H54 (cell line): Measurements from ENCODE around the gene BLID.

ENCODE experiments used
- DNase-seq: peaks from one replicate; pipeline ENCODE4 v3.0.0; 2011; ENCODE audit warnings: low spot score, mixed read lengths; ENCODE audit not compliant: insufficient read length
- FAIRE-seq: peaks from 3 replicates; lab custom pipeline; 2011; peaks lifted over from hg19 to GRCh38; lab: Jason Lieb, UNC
- POLR2A ChIP-seq: IDR thresholded peaks from 2 replicates; pipeline ENCODE4 v1.6.1; 2011; ENCODE audit warnings: low read depth, mild to moderate bottlenecking, low read length

BLID gene

DNA sequence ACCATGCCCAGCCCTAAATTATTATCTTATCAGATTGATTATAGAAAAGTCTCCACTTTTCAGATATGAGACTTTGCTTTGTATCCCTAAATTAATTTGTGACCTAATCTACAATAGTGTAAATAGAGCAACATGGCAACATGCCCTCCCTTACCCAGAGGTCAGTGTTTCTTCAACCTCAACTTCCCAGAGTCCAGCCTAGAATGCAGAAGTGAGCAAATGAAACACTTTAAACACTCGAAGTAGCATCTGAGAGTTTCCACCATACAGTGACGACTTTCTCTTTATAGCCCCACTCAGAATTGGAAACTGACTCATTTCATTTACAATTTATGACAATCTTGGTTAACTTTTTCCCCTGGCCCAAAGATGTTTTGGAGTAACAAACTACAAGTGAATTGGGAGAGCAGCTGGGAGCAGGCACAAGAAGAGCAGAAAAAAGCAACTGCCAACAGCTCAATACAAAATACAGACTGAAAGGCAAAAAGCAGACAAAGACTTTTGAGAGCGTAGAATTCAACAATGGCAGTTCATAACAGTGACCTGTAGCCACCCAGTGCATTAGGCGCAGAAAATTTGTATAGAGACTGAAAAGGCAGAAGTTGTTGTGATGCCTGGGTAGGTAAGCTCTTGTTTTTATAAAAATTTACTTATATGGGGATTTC, 10.1 kb upstream of the BLID start:
- DNase-seq (no peak), FAIRE-seq (no peak)
- no peak for TF ChIP-seq POLR2A

GRCh38 chr11:122123263-122123929, 7.4 kb upstream of the BLID start:
- FAIRE-seq: no peak
- no peak for TF ChIP-seq POLR2A
- no peak for DNase-seq

DNA sequence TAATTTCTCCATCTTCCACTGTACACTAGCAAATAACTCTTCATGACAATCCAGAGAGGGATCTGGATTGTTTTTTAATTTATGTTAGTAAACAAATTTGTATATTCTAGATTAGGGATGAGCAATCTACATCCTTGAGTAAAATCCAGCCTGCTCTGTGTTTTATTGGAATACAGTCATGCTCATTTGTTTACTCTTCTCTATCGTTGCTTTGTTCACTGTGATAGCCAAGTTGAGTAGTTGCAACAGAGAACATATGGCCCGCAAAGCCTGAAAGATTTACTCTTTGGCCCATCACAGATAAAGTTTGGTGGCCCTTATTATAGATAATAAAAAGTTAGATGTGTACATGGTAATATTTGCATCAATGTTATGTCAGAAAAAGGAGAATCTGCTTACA, 6.2 kb upstream of the BLID start:
- DNase-seq (no peak), FAIRE-seq (no peak)
- TF ChIP-seq POLR2A: no peak

DNA sequence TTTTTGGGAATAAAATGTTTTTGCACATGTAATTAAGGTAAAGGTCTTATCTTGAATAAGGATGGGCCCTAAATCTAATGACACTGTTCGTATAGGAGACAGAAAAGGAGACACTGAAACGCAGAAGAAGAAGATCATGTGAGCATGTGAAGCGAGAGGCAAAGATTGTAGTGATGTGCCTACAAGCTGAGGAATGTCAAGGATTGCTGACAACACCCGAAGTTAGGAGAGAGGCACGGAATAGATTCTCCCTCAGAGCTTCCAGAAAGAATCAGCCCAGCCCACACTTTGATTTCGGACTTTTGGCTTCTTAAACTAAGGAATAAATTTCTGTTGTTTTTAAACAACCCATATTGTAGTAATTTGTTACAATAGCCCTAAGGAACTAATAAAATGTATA, 4.1 kb upstream of the BLID start:
- FAIRE-seq: no peak
- DNase-seq: no peak
- TF ChIP-seq POLR2A: no peak

DNA sequence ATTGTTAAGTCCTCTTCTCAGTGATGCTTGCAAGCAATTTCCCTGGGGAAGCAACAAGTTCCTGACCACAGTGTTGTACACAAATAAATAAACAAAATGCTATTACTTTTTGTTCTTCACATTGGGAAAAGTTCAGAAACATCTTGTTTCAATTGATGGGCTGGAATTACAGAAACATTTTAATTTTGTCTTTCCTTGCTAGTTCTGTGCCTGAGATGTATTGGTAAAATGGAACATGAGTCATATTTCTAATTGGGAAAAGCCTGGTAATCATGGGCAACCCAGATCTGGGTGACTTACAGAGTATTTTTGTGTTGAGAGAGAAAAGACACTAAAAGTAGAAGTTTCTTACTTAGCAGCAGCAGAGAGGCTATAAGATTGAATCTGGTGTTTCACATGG, 576 bp upstream of the BLID start:
- TF ChIP-seq POLR2A: no peak
- no peak for FAIRE-seq
- no peak for DNase-seq

DNA sequence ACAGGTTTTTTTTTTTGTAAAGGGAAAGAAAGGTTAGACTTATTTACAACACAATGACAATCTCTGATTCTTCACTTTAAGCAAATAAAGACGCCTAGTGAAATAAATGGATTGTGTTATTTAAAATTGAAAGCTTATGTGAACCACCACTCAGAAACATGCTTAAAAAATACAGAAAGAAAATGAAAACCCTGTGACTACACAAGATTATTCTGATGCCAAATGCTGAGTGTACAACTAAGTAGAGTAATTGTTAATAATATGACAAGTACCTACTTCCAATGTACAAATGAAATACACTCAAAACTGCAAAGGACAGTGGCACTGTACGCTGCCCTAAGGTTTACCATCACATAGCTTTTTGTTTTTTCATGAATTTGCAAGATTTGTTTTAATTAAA, 1.0 kb downstream of the BLID start:
- FAIRE-seq (no peak), DNase-seq (no peak)
- no peak for TF ChIP-seq POLR2A

DNA sequence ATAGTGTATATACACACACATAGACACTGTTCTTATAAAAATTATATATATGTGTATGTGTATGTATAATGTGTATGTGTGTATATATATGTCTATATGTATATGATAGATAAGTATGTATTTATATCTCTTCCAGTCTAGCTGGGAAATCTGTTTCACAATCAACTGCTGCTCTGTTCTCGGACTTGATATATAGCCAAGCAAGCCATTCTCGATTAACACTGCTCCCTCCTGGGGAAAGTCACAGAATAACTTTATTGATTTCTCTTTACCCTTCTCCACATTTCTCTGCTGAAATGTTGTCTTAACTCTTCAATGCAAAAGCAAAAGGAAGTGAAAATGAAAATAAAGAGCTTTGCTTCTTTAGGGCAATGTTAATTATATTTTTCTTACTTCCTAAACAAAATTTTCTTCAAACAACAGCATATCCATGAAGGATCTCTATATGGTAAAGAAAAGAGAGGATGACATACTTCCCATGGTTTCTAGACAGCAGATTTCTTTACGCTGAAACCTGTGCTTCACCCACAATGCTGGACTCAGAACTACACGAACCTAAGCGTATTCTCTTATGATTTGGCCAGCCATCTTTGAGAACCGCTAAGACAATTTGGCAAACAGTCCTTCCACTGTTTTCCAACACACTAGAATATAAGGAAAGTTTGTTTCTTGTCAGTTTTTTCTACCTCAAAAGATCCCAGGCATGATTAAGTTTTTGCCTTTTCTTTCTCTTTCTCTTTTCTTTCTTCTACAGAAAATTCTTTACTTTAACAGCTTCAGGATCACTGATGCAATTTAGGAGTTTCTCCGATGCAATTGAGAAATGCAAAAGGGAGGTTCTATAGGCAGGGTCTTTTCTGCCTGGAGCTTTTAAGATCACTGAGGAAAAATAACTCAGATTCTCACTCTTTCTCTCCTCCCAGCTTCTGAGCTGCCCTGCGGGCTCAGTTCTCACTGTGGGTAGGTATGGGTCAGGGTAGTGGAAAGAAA, 1.9 kb downstream of the BLID start:
- no peak for TF ChIP-seq POLR2A
- DNase-seq (no peak), FAIRE-seq (no peak)

DNA sequence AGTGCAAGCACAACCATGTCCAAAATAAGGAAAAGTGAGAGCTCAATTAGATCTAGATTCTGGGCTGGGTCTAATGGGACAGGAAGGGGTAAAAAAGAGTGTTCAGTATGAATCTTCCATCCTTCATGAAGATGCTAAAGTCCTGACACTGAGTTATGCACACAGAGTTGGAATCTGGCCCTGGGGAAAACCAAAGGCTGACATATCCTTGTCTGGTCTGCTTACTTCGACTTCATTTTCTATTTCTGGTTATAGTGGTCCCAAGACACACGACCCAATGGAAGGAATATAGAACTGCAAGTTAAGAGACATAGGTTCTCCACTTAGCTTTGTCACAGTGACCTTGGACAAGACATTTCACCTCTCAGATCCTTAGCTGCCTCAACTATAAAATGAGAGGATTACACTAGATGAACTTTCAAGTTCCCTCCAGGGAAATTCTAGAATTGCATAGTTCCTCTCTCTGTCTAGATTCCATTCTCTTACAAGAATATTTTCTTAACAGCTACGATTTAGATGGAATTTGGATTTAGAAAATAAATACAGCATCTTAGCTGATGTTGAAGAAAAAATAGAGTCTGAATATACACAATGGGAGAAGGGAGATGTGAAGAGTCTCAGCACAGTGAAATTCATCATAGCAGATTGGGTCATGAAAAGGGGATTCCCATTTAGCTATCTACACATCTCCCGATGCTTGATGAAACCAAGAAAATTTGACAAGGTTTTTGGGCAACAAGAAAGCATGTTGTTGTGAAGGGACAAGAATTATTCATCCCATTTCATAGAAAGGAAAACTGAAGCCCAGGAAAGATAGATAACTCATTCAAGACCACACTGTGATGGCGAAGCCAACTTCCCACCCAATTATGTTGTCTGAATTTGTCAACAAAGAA, 3.3 kb downstream of the BLID start:
- FAIRE-seq: no peak
- no peak for DNase-seq
- TF ChIP-seq POLR2A: no peak

- no peak for DNase-seq
- FAIRE-seq: no peak
- no peak for TF ChIP-seq POLR2A
These were observed 6.1 kb downstream of the BLID start for GRCh38 chr11:122109932-122110331.

- DNase-seq (no peak), FAIRE-seq (no peak)
- TF ChIP-seq POLR2A: no peak
These were observed 7.2 kb downstream of the BLID start for GRCh38 chr11:122108828-122109227.

- FAIRE-seq (peak; percentile 62), DNase-seq (no peak)
- no peak for TF ChIP-seq POLR2A
These were observed 7.7 kb downstream of the BLID start for GRCh38 chr11:122108192-122108799.

DNA sequence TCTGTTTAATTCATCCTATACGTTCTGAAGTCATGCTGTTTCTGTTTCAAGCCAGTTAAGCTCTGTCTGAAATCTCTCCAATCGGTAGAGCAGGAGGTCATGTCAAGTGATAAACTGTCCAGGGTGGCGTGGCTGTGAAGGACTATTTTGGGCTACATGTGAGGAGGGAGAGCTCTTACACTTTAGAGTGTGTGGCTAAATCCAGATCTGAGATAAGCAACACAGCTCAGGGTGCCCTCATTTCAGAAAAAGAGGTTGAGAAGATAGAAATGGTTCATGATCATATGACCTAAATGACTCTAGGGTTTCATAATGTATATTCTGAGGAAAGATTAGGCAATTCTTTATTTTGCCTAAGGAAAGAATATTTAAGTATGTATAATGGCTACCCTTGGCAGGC, 8.4 kb downstream of the BLID start:
- DNase-seq: no peak
- no peak for TF ChIP-seq POLR2A
- FAIRE-seq: peak; percentile 11

- no peak for TF ChIP-seq POLR2A
- DNase-seq: no peak
- no peak for FAIRE-seq
These were observed 9.0 kb downstream of the BLID start for GRCh38 chr11:122107045-122107444.
